HepG2 (cell line): ENCODE data around the gene KCTD13. TPM values are rescaled to one million over a fixed set of nuclear protein-coding genes. Genes with fewer than 3 reads are reported as not detected.

ENCODE experiments used
- AGO2 ChIP-seq: fragments of 200-400 bp; formaldehyde crosslinking; optimal IDR thresholded peaks from 2 replicates; pipeline ENCODE3; 2017; ENCODE audit warnings: mild to moderate bottlenecking, low read depth, low read length, moderate library complexity
- BRCA1 ChIP-seq: sonication (generic); formaldehyde crosslinking; IDR thresholded peaks from 2 replicates; pipeline ENCODE4 v1.4.0; 2020; ENCODE audit warnings: missing genetic modification reagents
- BRD4 ChIP-seq: sonication (generic); formaldehyde crosslinking; IDR thresholded peaks from 2 replicates; pipeline ENCODE4 v1.4.0; 2020; ENCODE audit warnings: missing genetic modification reagents
- ELF4 ChIP-seq: sonication (generic); formaldehyde crosslinking; IDR thresholded peaks from 2 replicates; pipeline ENCODE4 v1.5.0; 2020; ENCODE audit warnings: missing genetic modification reagents, mild to moderate bottlenecking, moderate library complexity, borderline replicate concordance
- EP300 ChIP-seq, 3 experiments: sonication (generic) in 1 of 3; formaldehyde crosslinking in 1 of 3; IDR thresholded peaks; 2 replicates each; pipeline versions ENCODE4 v1.5.1 to v1.6.1; 2011 to 2020; ENCODE audit warnings: low read depth in 2 of 3, low read length in 2 of 3, borderline replicate concordance in 1 of 3, improper control_type of control experiment in 1 of 3, mild to moderate bottlenecking in 1 of 3, missing genetic modification reagents in 1 of 3, moderate library complexity in 1 of 3
- HOXD1 ChIP-seq: sonication (generic); formaldehyde crosslinking; IDR thresholded peaks from 2 replicates; pipeline ENCODE4 v1.5.0; 2020; ENCODE audit warnings: missing genetic modification reagents
- NFRKB ChIP-seq: fragments of 450-650 bp; IDR thresholded peaks from 2 replicates; pipeline ENCODE4 v1.6.1; 2017
- RFX3 ChIP-seq: IDR thresholded peaks from 2 replicates; pipeline ENCODE4 v1.6.1; 2016; ENCODE audit warnings: missing biosample characterization, missing genetic modification reagents
- ZNF207 ChIP-seq: fragments of 450-650 bp; IDR thresholded peaks from 2 replicates; pipeline ENCODE4 v1.6.1; 2016; ENCODE audit warnings: antibody characterized with exemption, borderline replicate concordance
- ZNF232 ChIP-seq: sonication (generic); formaldehyde crosslinking; IDR thresholded peaks from 2 replicates; pipeline ENCODE4 v1.4.0; 2020; ENCODE audit warnings: missing genetic modification reagents, borderline replicate concordance
- ZNF549 ChIP-seq: sonication (generic); formaldehyde crosslinking; IDR thresholded peaks from 2 replicates; pipeline ENCODE4 v1.5.0; 2020; ENCODE audit warnings: missing genetic modification reagents
- ZNF709 ChIP-seq: sonication (generic); formaldehyde crosslinking; IDR thresholded peaks from 2 replicates; pipeline ENCODE4 v1.5.0; 2020; ENCODE audit warnings: mild to moderate bottlenecking, missing genetic modification reagents
- polyA plus RNA-seq, 8 experiments: library from polyadenylated mRNA; depleted of rRNA in 3 of 8; stranded (reverse) in 7 of 8; unstranded in 1 of 8; fragments of >200 nt; fragmentation: Illumina TruSeq in 4 of 8; extraction: Trizol in 4 of 8; gene quantifications; 2 replicates each; pipeline versions ENCODE4 v1.2.1 to v1.2.3, GENCODE V29; 2011 to 2016; ENCODE audit warnings: low read depth in 4 of 8, missing spikeins in 1 of 8, mixed read lengths in 1 of 8; ENCODE audit not compliant: insufficient read depth in 1 of 8
- total RNA-seq, 5 experiments: library from RNA; depleted of rRNA; stranded (reverse); fragments of >200 nt; fragmentation: Illumina TruSeq; extraction: Trizol; gene quantifications; 2 replicates each; pipeline ENCODE4 v1.2.3, GENCODE V29; 2016; ENCODE audit warnings: low read depth in 1 of 5
- TF ChIP-seq, protein P1 (sequence below): sonication (generic); formaldehyde crosslinking; IDR thresholded peaks from 2 replicates; pipeline ENCODE4 v1.4.0; 2020; ENCODE audit warnings: missing genetic modification reagents, borderline replicate concordance
- TF ChIP-seq, protein P2 (sequence below): sonication (generic); formaldehyde crosslinking; IDR thresholded peaks from 2 replicates; pipeline ENCODE4 v1.5.1; 2020; ENCODE audit warnings: mild to moderate bottlenecking, missing genetic modification reagents, moderate library complexity
- TF ChIP-seq, protein P3 (sequence below): sonication (generic); formaldehyde crosslinking; IDR thresholded peaks from 2 replicates; pipeline ENCODE4 v1.8.1; 2023; ENCODE audit warnings: mild to moderate bottlenecking, inconsistent platforms, moderate library complexity, missing genetic modification reagents, borderline replicate concordance
- TF ChIP-seq, protein P4 (sequence below): sonication (generic); formaldehyde crosslinking; IDR thresholded peaks from 2 replicates; pipeline ENCODE4 v1.8.0; 2022; ENCODE audit warnings: mild to moderate bottlenecking, missing genetic modification reagents; ENCODE audit not compliant: insufficient replicate concordance

The KCTD13 gene
- total and polyA plus RNA-seq, 2 of the 13 experiments (the other 11 are each of a cell fraction or from before 2014, with no cell fraction given): 6.3 to 14.7 TPM

DNA sequence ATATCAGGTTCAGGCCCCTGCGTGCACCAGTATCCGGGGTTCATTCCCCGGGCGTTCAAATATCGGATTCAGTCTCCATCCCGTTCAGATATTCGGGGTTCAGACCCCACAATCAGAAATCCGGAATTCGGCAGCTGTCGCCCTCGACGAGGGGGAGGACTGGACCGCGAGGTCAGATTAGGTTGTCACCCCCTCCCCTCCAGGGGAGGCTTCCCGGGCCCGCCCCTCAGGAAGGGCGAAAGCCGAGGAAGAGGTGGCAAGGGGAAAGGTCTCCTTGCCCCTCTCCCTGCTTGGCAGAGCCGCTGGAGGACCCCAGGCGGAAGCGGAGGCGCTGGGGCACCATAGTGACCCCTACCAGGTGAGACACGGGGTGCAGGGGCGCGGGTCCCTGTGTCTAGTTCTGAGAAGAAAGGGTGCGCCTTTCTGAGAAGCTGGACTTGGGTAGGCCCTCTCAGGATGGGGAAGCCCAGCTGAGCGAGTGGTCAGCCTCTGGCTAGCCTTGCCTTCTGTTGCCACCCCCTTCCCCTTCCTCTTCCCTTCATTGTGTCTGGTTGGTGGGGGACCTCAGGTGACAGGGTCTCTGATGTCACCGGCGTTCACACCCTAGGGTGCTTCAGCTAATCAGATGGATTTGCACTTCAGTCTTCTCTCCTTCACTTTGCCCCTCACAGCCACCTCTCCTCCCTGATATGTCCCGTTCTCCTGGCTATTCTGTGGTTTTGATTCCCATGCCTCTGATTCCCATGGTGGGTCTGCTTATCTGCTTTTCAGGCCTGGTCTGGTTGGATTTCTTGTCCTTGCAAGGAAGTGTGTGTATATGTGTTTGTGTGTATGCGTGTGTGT, 48.5 kb upstream of the KCTD13 start (continued):
- TF ChIP-seq, protein P1, sequence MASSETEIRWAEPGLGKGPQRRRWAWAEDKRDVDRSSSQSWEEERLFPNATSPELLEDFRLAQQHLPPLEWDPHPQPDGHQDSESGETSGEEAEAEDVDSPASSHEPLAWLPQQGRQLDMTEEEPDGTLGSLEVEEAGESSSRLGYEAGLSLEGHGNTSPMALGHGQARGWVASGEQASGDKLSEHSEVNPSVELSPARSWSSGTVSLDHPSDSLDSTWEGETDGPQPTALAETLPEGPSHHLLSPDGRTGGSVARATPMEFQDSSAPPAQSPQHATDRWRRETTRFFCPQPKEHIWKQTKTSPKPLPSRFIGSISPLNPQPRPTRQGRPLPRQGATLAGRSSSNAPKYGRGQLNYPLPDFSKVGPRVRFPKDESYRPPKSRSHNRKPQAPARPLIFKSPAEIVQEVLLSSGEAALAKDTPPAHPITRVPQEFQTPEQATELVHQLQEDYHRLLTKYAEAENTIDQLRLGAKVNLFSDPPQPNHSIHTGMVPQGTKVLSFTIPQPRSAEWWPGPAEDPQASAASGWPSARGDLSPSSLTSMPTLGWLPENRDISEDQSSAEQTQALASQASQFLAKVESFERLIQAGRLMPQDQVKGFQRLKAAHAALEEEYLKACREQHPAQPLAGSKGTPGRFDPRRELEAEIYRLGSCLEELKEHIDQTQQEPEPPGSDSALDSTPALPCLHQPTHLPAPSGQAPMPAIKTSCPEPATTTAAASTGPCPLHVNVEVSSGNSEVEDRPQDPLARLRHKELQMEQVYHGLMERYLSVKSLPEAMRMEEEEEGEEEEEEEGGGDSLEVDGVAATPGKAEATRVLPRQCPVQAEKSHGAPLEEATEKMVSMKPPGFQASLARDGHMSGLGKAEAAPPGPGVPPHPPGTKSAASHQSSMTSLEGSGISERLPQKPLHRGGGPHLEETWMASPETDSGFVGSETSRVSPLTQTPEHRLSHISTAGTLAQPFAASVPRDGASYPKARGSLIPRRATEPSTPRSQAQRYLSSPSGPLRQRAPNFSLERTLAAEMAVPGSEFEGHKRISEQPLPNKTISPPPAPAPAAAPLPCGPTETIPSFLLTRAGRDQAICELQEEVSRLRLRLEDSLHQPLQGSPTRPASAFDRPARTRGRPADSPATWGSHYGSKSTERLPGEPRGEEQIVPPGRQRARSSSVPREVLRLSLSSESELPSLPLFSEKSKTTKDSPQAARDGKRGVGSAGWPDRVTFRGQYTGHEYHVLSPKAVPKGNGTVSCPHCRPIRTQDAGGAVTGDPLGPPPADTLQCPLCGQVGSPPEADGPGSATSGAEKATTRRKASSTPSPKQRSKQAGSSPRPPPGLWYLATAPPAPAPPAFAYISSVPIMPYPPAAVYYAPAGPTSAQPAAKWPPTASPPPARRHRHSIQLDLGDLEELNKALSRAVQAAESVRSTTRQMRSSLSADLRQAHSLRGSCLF (CRISPR knock-in tag): no peak
- TF ChIP-seq ZNF232 (CRISPR knock-in tag): peak; percentile 43; the same call in 1 of the 2 replicates
- TF ChIP-seq, protein P2, sequence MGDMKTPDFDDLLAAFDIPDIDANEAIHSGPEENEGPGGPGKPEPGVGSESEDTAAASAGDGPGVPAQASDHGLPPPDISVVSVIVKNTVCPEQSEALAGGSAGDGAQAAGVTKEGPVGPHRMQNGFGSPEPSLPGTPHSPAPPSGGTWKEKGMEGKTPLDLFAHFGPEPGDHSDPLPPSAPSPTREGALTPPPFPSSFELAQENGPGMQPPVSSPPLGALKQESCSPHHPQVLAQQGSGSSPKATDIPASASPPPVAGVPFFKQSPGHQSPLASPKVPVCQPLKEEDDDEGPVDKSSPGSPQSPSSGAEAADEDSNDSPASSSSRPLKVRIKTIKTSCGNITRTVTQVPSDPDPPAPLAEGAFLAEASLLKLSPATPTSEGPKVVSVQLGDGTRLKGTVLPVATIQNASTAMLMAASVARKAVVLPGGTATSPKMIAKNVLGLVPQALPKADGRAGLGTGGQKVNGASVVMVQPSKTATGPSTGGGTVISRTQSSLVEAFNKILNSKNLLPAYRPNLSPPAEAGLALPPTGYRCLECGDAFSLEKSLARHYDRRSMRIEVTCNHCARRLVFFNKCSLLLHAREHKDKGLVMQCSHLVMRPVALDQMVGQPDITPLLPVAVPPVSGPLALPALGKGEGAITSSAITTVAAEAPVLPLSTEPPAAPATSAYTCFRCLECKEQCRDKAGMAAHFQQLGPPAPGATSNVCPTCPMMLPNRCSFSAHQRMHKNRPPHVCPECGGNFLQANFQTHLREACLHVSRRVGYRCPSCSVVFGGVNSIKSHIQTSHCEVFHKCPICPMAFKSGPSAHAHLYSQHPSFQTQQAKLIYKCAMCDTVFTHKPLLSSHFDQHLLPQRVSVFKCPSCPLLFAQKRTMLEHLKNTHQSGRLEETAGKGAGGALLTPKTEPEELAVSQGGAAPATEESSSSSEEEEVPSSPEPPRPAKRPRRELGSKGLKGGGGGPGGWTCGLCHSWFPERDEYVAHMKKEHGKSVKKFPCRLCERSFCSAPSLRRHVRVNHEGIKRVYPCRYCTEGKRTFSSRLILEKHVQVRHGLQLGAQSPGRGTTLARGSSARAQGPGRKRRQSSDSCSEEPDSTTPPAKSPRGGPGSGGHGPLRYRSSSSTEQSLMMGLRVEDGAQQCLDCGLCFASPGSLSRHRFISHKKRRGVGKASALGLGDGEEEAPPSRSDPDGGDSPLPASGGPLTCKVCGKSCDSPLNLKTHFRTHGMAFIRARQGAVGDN (CRISPR knock-in tag): no peak
- TF ChIP-seq NFRKB: no peak
- TF ChIP-seq, protein P3, sequence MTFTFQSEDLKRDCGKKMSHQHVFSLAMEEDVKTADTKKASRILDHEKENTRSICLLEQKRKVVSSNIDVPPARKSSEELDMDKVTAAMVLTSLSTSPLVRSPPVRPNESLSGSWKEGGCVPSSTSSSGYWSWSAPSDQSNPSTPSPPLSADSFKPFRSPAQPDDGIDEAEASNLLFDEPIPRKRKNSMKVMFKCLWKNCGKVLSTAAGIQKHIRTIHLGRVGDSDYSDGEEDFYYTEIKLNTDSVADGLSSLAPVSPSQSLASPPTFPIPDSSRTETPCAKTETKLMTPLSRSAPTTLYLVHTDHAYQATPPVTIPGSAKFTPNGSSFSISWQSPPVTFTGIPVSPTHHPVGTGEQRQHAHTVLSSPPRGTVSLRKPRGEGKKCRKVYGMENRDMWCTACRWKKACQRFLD (CRISPR knock-in tag): no peak
- TF ChIP-seq ZNF207: peak; percentile 20; the same call in 1 of the 2 replicates
- peak; percentile 30; the same call in 1 of the 2 replicates for TF ChIP-seq BRD4
- no peak for TF ChIP-seq HOXD1
- TF ChIP-seq, protein P4, sequence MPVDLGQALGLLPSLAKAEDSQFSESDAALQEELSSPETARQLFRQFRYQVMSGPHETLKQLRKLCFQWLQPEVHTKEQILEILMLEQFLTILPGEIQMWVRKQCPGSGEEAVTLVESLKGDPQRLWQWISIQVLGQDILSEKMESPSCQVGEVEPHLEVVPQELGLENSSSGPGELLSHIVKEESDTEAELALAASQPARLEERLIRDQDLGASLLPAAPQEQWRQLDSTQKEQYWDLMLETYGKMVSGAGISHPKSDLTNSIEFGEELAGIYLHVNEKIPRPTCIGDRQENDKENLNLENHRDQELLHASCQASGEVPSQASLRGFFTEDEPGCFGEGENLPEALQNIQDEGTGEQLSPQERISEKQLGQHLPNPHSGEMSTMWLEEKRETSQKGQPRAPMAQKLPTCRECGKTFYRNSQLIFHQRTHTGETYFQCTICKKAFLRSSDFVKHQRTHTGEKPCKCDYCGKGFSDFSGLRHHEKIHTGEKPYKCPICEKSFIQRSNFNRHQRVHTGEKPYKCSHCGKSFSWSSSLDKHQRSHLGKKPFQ: no peak
- no peak for TF ChIP-seq ELF4 (CRISPR knock-in tag)
- no peak for TF ChIP-seq ZNF709 (CRISPR knock-in tag)
- no peak for TF ChIP-seq ZNF549 (CRISPR knock-in tag)
- TF ChIP-seq EP300 (IDR thresholded peaks at IDR 0.05; ENCODE audit: low read depth in 2 of 2, low read length in 2 of 2): no peak
- TF ChIP-seq EP300 (CRISPR knock-in tag; IDR thresholded peaks at IDR 0.05; ENCODE audit: borderline replicate concordance): no peak
- no peak for TF ChIP-seq AGO2
- no peak for TF ChIP-seq RFX3 (CRISPR knock-in tag)
- no peak for TF ChIP-seq BRCA1 (CRISPR knock-in tag)
